GM18519 (cell line): ENCODE measurements around the gene R3HCC1L.
A peak's percentile ranks its signal among the peaks of the same experiment; 100 is the strongest.
"Not testable (repeated sequence)": the region's sequence is repeated elsewhere in the genome, so short reads cannot be mapped to it uniquely, and the experiment has no call there.

Source experiments
- ATAC-seq: cut with Tn5 transposase; IDR thresholded peaks from one replicate; pipeline ENCODE4 v1.9.1; 2021; ENCODE audit warnings: mild to moderate bottlenecking, moderate library complexity; ENCODE audit not compliant: unreplicated experiment, low FRiP score

Gene R3HCC1L

GRCh38 chr10:98128802-98129201, 5.7 kb upstream of the R3HCC1L start:
- no peak for ATAC-seq

DNA sequence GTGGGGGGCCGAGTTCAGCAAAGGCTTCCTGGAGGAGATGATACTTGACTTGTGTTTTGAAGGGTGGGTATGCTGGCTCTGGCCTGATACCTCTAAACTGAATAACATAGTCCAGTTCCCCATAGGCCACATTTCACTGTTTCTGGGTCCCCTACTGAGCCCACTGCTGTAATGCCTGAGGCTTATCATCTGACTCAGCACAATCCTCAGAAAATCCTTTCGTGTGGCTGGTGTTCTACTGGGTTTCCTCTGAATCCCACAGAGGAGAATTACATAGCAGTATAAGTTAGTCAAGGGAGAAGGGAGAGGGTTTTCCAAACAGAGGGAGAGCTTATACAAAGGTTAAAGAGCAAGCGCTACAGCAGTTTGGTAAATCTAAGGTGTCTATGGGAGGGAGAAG, 2.8 kb upstream of the R3HCC1L start:
- ATAC-seq: no peak

- ATAC-seq: not testable (repeated sequence)
Observed at GRCh38 chr10:98133075-98133752, 1.2 kb upstream of the R3HCC1L start.

DNA sequence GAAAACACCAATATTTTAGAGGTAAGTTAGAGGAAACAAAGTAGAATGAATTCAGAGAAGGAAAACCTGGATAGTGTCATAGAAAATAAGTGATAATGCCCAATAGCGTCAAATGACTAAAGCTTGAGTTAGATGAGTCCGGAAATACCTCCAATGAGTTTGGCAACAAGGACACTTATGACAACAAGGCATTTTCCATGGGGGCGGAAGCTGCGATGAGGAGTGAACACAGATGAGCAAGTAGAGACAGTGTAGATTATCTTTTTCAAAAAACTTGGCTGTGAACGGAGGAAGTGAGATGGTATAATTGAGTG, 383 bp upstream of the R3HCC1L start:
- no peak for ATAC-seq

DNA sequence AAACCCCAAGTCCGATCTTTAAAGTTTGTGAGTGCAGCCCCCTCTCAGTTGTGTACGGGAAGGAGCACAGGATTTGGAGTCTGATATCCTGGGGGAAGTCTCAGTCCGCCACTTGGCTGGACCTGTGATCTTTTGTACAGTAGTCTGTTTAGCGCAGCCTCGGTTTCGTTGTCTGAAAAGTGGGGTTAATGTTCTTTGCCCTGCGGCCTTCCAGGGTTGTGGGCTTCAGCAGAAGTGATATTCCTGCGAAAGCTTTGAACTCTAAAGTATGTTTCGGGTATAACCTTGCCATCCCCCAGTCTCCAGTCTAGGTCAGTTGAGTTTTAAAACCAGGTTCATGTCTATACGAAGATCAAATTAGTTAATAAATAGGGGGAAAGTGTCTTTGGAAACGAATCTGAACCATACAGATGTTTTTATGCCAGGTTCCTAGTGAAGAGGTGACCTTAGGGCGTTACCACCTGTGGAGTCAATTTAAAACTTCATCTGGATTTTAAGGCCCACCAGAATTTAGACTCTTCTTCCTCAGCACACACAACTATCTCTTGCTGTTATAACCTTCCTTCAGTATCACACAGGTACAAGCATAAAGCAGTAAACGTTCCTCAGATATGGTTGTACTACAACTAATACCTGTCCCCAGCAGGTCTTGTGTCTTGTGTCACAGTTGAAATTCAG, 904 bp downstream of the R3HCC1L start:
- no peak for ATAC-seq

DNA sequence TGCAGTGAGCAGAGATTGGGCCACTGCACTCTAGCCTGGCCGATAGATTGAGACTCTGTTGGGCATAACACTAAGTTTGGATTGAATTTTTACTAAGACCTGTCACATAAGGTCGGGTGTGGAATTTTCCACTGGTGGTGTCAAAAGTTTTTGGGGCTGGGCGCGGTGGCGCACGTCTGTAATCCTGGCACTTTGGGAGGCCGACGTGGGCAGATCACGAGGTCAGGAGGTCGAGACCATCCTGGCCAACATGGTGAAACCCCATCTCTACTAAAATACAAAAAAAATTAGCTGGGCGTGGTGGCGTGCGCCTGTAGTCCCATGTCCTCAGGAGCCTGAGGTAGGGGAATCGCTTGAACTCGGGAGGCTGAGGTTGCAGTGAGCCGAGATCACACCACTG, 2.3 kb downstream of the R3HCC1L start:
- not testable (repeated sequence) for ATAC-seq

GRCh38 chr10:98138031-98138430, 3.6 kb downstream of the R3HCC1L start:
- no peak for ATAC-seq

- ATAC-seq: no peak
Observed at GRCh38 chr10:98139431-98139830, 5.0 kb downstream of the R3HCC1L start.

- no peak for ATAC-seq
Observed at GRCh38 chr10:98141484-98142073, 7.1 kb downstream of the R3HCC1L start.

DNA sequence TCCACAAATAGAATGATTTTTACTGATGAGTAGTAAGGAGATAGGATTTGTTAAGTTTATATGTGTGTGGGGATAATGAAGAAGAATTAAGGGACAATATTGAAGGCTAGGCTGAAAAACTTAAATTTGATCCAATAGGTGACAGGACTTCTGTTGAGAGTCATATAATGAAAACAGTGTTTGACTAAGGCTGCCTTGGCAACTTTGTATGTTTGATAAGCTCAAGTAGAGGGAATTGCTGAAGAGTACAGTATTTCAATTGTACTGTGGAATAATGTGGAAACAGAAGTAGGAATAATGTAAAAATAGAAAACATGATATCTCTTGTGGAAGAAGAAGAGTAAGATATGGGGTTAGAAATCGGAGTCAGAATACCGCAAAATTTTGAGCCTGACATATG, 10.5 kb downstream of the R3HCC1L start:
- no peak for ATAC-seq

GRCh38 chr10:98149858-98150257, 15.4 kb downstream of the R3HCC1L start:
- no peak for ATAC-seq

DNA sequence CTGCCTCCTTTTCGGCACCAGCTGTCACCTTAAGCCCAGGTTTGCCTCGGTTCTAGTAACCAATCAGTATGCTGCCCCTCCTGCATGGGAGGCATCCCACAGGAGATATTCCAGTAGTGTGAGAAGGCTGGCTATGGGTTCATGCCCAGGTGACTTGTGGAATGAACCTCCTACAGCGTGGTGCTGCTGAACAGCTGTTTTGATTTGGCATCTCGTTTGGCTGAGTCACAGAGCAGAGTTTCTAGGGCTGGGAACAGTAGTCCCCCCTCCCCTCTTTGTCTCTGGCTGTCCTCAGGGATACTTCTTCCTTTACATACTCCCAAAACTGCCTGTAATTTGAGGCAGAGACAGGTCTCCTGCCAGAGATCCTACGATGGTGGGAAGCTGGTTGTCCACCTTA, 16.1 kb downstream of the R3HCC1L start:
- ATAC-seq: no peak

- not testable (repeated sequence) for ATAC-seq
Observed at GRCh38 chr10:98152778-98153177, 18.3 kb downstream of the R3HCC1L start.

DNA sequence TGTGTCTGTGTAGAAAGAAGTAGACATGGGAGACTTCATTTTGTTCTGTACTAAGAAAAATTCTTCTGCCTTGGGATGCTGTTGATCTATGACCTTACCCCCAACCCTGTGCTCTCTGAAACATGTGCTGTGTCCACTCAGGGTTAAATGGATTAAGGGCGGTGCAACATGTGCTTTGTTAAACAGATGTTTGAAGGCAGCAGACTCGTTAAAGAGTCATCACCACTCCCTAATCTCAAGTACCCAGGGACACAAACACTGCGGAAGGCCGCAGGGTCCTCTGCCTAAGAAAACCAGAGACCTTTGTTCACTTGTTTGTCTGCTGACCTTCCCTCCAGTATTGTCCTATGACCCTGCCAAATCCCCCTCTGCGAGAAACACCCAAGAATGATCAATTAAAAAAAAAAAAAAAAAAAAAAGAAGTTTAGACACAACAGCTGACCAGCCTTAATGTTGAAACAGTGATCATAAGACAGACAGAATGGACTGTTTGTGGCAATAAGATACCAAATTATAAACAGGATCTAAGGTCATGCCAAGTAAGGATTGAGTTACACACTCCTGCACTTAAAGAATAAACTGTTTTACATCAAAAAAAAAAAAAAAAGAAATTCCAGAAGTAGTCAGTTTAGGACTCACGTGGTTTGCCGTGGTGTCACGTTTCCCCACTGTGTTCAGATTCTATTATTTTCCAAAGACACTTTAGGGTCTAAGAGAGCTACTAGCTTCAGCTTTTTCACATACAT, 18.9 kb downstream of the R3HCC1L start:
- ATAC-seq: not testable (repeated sequence)

- ATAC-seq: no peak
Observed at GRCh38 chr10:98154076-98154475, 19.6 kb downstream of the R3HCC1L start.

- ATAC-seq: no peak
Observed at GRCh38 chr10:98158576-98158975, 24.1 kb downstream of the R3HCC1L start.

GRCh38 chr10:98163941-98164340, 29.5 kb downstream of the R3HCC1L start:
- no peak for ATAC-seq

GRCh38 chr10:98167191-98167590, 32.7 kb downstream of the R3HCC1L start:
- ATAC-seq: no peak

GRCh38 chr10:98168147-98168546, 33.7 kb downstream of the R3HCC1L start:
- peak; percentile 47 for ATAC-seq

- ATAC-seq: no peak
Observed at GRCh38 chr10:98168766-98169165, 34.3 kb downstream of the R3HCC1L start.

DNA sequence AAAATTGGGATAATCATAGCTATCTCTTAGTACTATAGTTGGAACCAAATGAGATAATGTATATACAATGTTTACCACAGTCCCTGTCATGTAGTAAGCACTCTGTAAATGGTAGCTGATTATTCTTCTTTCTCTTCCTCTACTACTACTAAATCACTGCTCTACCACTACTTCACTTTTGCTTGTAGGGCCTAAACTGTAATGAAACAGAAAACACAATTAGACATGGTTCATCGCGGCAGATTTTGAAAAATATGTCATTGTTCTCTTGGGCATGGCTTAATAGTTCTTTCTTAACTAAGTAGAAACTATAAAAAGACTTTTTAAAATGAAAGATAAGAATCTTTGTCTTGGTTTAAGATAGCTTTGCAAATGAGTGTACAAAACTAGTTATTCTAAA, 34.9 kb downstream of the R3HCC1L start:
- ATAC-seq: no peak
